GM18511 (cell line): ENCODE results near the gene CTAGE8.
A peak's percentile ranks its signal among the peaks of the same experiment; 100 is the strongest.
"Not testable (repeated sequence)": the region's sequence is repeated elsewhere in the genome, so short reads cannot be mapped to it uniquely, and the experiment has no call there.

ENCODE experiments used
- ATAC-seq: cut with Tn5 transposase; IDR thresholded peaks from one replicate; pipeline ENCODE4 v1.9.1; 2021; ENCODE audit warnings: mild to moderate bottlenecking, moderate library complexity; ENCODE audit not compliant: unreplicated experiment

CTAGE8 gene

GRCh38 chr7:144256112-144256511, 13.0 kb downstream of the CTAGE8 start:
- no peak for ATAC-seq

- no peak for ATAC-seq
These were observed 13.6 kb downstream of the CTAGE8 start for GRCh38 chr7:144255471-144255897.

GRCh38 chr7:144252307-144252706, 16.8 kb downstream of the CTAGE8 start:
- ATAC-seq, result not testable (repeated sequence)

- ATAC-seq, result not testable (repeated sequence)
These were observed 21.3 kb downstream of the CTAGE8 start for GRCh38 chr7:144247674-144248330.

GRCh38 chr7:144246967-144247366, 22.1 kb downstream of the CTAGE8 start:
- not testable (repeated sequence) for ATAC-seq

- ATAC-seq, result not testable (repeated sequence)
These were observed 23.7 kb downstream of the CTAGE8 start for GRCh38 chr7:144245372-144245771.

GRCh38 chr7:144239365-144239764, 29.7 kb downstream of the CTAGE8 start, which contains the start of gene OR2A42:
Gene OR2A42, minus strand, starts transcription at chr7:144239605. Its CDS starts 6,762 bp downstream, at chr7:144232843.
- not testable (repeated sequence) for ATAC-seq

- ATAC-seq, result not testable (repeated sequence)
These were observed 30.5 kb downstream of the CTAGE8 start for GRCh38 chr7:144238530-144239082.

- ATAC-seq, result not testable (repeated sequence)
These were observed 36.0 kb downstream of the CTAGE8 start for GRCh38 chr7:144233039-144233438.

GRCh38 chr7:144231027-144231426, 38.1 kb downstream of the CTAGE8 start:
- not testable (repeated sequence) for ATAC-seq

GRCh38 chr7:144228810-144229209, 40.3 kb downstream of the CTAGE8 start:
- not testable (repeated sequence) for ATAC-seq

GRCh38 chr7:144226866-144227265, 42.2 kb downstream of the CTAGE8 start:
- ATAC-seq, result not testable (repeated sequence)

- ATAC-seq, result not testable (repeated sequence)
These were observed 45.4 kb downstream of the CTAGE8 start for GRCh38 chr7:144223675-144224074.

GRCh38 chr7:144220531-144220930, 48.6 kb downstream of the CTAGE8 start:
- not testable (repeated sequence) for ATAC-seq

- ATAC-seq, result peak; percentile 56
These were observed 49.9 kb downstream of the CTAGE8 start for GRCh38 chr7:144219149-144219548.

GRCh38 chr7:144218581-144218980, 50.5 kb downstream of the CTAGE8 start:
- ATAC-seq, result not testable (repeated sequence)

- ATAC-seq, result not testable (repeated sequence)
These were observed 51.9 kb downstream of the CTAGE8 start for GRCh38 chr7:144217200-144217599.
